HPDE6-E6E7 (cell line): ENCODE results near the gene SMIM32.
A peak's percentile ranks its signal among the peaks of the same experiment; 100 is the strongest.

Experiments used
- DNase-seq: peaks from one replicate; pipeline ENCODE4 v3.0.0; 2011; ENCODE audit warnings: missing footprints; ENCODE audit errors: extremely low spot score

The SMIM32 gene

GRCh38 chr5:136186796-136187195 lies 6.2 kb downstream of the SMIM32 start:
- no peak for DNase-seq

- no peak for DNase-seq
Observed at GRCh38 chr5:136185974-136186665, 6.8 kb downstream of the SMIM32 start.

- no peak for DNase-seq
Observed at GRCh38 chr5:136182618-136183017, 10.3 kb downstream of the SMIM32 start.

GRCh38 chr5:136174021-136174659 lies 18.8 kb downstream of the SMIM32 start:
- DNase-seq = peak; percentile 54

GRCh38 chr5:136169218-136169617 lies 23.7 kb downstream of the SMIM32 start:
- no peak for DNase-seq

- no peak for DNase-seq
Observed at GRCh38 chr5:136166909-136167308, 26.1 kb downstream of the SMIM32 start.

- DNase-seq = no peak
Observed at GRCh38 chr5:136164226-136164625, 28.7 kb downstream of the SMIM32 start.

- no peak for DNase-seq
Observed at GRCh38 chr5:136162008-136162407, 31.0 kb downstream of the SMIM32 start.

- no peak for DNase-seq
Observed at GRCh38 chr5:136159457-136159856, 33.5 kb downstream of the SMIM32 start.

- no peak for DNase-seq
Observed at GRCh38 chr5:136157514-136157913, 35.4 kb downstream of the SMIM32 start.

- DNase-seq = no peak
Observed at GRCh38 chr5:136155761-136156160, 37.2 kb downstream of the SMIM32 start.

- no peak for DNase-seq
Observed at GRCh38 chr5:136155078-136155477, 37.9 kb downstream of the SMIM32 start.

GRCh38 chr5:136153581-136154236 lies 39.3 kb downstream of the SMIM32 start:
- no peak for DNase-seq

- DNase-seq = no peak
Observed at GRCh38 chr5:136149891-136150290, 43.1 kb downstream of the SMIM32 start.

GRCh38 chr5:136147632-136148031 lies 45.3 kb downstream of the SMIM32 start:
- DNase-seq = no peak

- DNase-seq = no peak
Observed at GRCh38 chr5:136146201-136146600, 46.8 kb downstream of the SMIM32 start.

GRCh38 chr5:136145030-136145429 lies 47.9 kb downstream of the SMIM32 start:
- DNase-seq = no peak

GRCh38 chr5:136143763-136144162 lies 49.2 kb downstream of the SMIM32 start:
- DNase-seq = no peak

- DNase-seq = no peak
Observed at GRCh38 chr5:136143312-136143711, 49.6 kb downstream of the SMIM32 start.

- DNase-seq = no peak
Observed at GRCh38 chr5:136141561-136141960, 51.4 kb downstream of the SMIM32 start.
